Glomerular visceral epithelial cell (primary cell): ENCODE data around the gene MGARP.
"Not testable (repeated sequence)": the region's sequence is repeated elsewhere in the genome, so short reads cannot be mapped to it uniquely, and the experiment has no call there.

Source experiments
- DNase-seq: peaks from one replicate; pipeline ENCODE4 v3.0.0-alpha.2; 2016; ENCODE audit errors: extremely low spot score

MGARP gene

DNA sequence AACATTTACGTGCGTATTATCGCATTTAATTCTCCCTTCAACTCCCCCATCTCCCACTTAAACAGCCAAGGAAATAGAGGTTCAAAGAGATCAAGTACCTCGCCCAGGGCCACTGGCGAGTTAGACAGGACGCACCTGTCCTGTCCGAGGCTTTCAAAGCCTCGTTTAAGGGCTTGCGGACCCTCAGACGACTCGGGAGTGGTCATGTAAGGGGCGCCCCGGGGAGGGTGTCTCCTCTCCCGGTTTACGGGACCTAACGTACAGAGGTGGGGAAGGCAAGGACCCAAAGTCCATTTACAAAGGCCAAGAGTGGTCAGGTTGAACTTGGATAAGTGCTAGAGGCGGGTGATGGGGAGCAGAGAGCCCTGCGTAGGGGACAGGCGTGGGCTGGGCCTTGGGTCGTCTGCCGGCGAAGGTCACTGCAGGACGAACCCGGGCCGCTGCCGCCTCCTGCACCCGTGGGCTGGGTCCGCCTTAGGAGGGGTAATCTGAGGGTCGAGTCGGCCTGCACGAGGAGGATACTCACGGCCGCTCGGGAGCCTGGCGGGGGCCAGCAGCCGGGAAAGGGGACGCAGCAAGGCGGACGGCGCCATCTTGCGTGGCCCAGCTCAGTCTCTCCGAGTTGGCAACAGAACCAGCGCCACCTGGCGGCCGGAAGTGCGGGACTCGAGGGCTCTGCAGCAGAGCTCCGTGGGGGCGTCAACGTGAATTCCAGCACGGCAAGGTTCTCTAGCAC lies 15.3 kb upstream of the MGARP start:
- peak; percentile 93 for DNase-seq

GRCh38 chr4:139286186-139286698 lies 6.2 kb upstream of the MGARP start:
- DNase-seq: no peak

DNA sequence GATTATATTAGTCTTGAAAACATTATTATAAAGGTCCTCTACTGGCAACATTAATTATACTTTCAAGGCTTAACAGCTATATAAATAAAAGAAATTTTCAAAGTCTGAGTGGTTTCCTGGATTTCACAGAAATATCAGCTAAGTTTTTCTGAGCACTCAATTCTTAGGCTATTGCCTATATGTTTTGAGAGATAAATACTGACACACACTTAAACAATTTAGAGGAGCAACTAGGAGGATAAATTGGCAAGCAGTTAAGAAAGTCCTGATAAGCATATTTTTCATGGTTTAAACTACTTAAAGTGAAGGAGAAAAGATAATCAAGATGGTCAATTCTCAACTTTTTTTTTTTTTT lies 2.7 kb upstream of the MGARP start:
- DNase-seq: no peak

GRCh38 chr4:139282065-139282720 lies 2.2 kb upstream of the MGARP start:
- no peak for DNase-seq

DNA sequence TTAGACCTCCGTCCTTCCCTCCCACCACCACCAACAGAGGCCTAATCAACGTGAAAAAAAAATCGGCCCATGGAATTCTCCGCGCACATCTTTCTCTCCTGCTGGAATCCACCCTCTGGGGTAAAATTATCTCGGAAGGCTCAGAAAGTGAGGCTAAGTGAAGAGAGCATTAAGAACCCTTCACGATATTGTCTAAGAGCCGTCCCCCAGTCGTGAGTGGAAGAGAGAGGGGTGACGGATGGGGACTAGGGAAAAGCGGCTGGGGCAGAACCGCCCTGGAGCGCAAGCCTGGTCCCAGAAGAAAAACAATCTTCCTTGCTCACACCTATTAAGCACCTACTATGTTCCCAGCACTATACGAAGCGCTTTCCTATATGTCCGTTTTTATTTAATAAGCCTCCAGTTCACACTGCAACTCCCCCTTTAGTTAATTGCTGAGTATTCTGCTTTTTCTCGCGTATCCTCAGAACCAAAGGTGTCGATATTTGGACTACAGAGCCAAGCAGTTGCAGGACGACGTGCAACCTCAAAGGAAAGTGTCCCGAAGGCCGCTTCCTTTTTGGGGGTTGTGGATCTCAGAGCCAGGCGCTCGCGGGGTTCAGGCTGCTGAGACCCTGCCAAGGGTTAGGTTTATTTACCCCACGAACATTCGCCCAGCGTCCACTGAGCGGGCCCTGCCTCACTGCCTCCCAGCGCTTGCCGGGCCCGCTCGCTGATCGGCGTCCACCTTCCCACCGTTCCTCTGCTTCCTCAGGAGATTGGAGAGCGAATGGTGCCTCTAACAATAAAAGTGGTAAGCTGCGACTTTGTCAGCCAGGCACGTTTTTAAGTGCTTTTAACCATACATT lies 889 bp downstream of the MGARP start:
- DNase-seq: no peak

- DNase-seq: no peak
Observed at GRCh38 chr4:139278485-139278884, 1.5 kb downstream of the MGARP start.

DNA sequence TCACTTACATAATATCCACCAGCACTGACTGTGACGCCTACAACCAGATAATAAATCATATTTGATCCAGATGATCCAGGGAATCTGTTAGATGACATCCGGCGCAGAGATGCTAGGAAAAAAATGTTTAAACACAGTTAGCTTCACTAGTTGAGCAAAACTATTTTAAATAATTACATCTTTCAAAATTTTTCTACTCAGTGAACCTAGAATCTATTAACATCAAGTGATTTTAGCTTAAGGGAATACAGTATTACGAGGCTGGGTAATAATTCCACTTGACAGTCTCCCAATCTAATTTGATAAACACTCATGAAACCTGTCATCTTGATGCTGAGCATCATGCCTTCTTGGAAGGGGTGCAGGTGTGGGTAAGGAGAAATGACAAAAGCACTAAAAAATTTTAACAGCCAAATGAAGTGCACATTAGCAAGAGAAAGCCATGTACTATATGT lies 4.7 kb downstream of the MGARP start:
- no peak for DNase-seq

GRCh38 chr4:139274790-139275189 lies 5.2 kb downstream of the MGARP start:
- no peak for DNase-seq

- no peak for DNase-seq
Observed at GRCh38 chr4:139273835-139274234, 6.2 kb downstream of the MGARP start.

- DNase-seq: no peak
Observed at GRCh38 chr4:139267301-139267700, 12.7 kb downstream of the MGARP start.

GRCh38 chr4:139266583-139267257 lies 13.3 kb downstream of the MGARP start:
- peak; percentile 72 for DNase-seq

GRCh38 chr4:139266208-139266582 lies 13.8 kb downstream of the MGARP start:
- no peak for DNase-seq

- DNase-seq: no peak
Observed at GRCh38 chr4:139265654-139266053, 14.4 kb downstream of the MGARP start.

DNA sequence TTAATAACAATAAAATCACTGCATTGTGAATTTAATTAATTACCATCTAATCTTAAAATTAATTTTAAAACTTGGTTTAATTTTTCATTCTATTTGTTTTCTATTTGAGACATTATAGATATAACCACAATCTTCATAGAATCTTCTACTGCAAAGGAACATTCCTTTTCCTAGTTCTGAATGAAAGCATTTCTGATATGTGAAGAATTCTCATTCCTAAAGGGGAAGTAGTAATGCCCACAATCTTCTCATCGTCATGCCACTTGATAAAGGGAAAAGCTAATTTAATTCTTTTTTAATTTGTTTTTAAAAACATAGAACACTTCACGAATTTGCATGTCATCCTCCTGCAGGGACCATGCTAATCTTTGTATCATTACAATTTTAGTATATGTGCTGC lies 23.7 kb downstream of the MGARP start:
- DNase-seq: no peak

DNA sequence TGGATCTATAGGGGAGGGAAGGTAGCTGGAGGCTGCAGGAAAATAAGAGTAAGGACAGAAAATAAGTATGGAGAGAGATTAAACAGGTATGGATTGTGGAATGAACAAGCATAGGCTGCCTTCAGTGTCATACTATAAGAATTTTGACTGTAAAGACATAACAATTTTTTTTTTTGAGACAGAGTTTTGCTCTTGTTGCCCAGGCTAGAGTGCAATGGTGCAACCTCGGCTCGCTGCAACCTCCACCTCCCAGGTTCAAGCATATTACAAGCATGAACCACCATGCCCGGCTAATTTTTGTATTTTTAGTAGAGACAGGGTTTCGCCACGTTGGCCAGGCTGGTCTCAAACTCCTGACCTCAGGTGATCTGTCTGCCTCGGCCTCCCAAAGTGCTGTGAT lies 24.4 kb downstream of the MGARP start:
- DNase-seq: not testable (repeated sequence)

- no peak for DNase-seq
Observed at GRCh38 chr4:139253713-139254112, 26.3 kb downstream of the MGARP start.

DNA sequence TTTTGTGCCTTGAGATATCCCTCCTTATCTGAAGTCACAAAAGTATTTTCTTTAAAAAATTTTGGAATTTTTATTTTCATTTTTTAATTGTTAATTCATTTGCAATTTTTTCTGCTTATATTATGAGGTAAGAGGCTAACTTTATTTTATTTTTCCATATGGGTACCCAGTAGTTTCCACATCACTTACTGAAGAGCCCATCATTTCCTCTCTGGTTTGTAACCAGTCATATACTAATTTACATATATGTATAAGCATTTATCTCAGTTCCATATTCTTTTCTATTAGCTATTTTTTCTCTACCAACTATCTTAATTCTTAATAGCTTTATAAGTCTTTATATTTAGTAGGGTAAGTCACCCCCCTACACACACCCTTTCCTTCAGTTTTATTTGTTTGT lies 27.0 kb downstream of the MGARP start:
- DNase-seq: no peak

GRCh38 chr4:139247700-139248238 lies 32.3 kb downstream of the MGARP start:
- DNase-seq: no peak

DNA sequence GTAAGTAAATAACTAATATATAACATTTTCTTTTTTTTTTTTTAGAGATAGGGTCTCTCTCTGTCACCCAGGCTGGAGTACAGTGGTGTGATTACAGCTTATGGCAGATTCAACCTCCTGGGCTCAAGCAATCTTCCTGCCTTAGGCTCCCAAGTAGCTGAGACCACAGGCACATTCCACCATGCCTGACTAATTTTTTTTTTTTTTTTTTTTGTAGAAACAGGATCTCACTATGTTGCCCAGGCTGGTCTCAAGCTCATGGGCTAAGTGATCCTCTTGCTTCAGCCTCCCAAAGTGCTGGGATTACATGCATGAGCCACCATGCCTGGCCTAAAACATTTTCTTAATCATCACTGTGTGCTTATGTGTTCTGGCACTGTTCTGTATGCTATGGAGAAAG lies 32.8 kb downstream of the MGARP start:
- DNase-seq: peak; percentile 40

GRCh38 chr4:139246166-139246565 lies 33.9 kb downstream of the MGARP start:
- DNase-seq: no peak

GRCh38 chr4:139245590-139245989 lies 34.4 kb downstream of the MGARP start:
- no peak for DNase-seq
